ENCODE results near the gene WIPF3. TPM values are rescaled to one million over a fixed set of nuclear protein-coding genes. Genes with fewer than 3 reads are reported as not detected.

The WIPF3 gene
- total and polyA plus RNA-seq, 4 donors, result 0.20 to 2.8 (median 0.29) TPM

DNA sequence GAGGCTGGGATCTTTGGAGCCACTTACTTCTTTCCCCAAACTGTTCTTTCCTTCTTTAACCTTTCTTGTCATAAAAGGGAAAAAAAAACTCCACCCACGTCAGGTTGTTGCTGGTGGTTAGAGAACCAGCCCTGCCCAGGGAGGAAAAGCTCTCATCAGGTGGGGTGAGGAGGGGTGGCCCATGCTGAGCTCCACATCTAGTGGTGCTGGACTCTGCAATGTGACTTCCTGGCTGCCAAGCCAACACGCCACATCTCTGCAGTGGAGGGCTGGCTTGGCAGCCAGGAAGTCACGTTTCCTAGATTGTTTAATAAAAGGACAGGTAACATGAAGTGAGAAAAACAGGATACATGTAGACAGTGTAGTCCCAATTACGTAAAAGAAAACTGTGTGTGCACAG lies 37.4 kb downstream of the WIPF3 start:
- ATAC-seq (ENCODE audit: insufficient read depth, low FRiP score) (no peak), DNase-seq (no peak)
- Histone ChIP-seq H3K9ac (ENCODE audit: insufficient read depth in 1 of 2, low read length in 2 of 2) (no peak overlapping the region), H3K27me3 (ENCODE audit: control insufficient read depth in 3 of 3, insufficient read depth in 3 of 3, low read length in 2 of 3) (peaks cover 0 to 24% (median 7%) of the 10 kb centered on the region in 3 donors), H3K4me3 (no peak overlapping the region), H3K9me3 (ENCODE audit: control insufficient read depth in 4 of 4, insufficient read depth in 3 of 4, low read length in 3 of 4) (no peaks in the 10 kb centered on the region), H3K4me1 (ENCODE audit: control insufficient read depth in 5 of 5, insufficient read depth in 5 of 5, low read length in 5 of 5) (peaks cover 0 to 4% (median 0%) of the 10 kb centered on the region in 5 donors), H3K27ac (ENCODE audit: low read depth in 1 of 2, low read length in 1 of 2) (no peak overlapping the region), H3K36me3 (ENCODE audit: control insufficient read depth in 4 of 4, insufficient read depth in 4 of 4, low read length in 4 of 4) (no peaks in the 10 kb centered on the region)
- 32 to 35% methylated on average over 4 of the region's 4 CpGs for WGBS, 2 donors
- TF ChIP-seq, protein P1, sequence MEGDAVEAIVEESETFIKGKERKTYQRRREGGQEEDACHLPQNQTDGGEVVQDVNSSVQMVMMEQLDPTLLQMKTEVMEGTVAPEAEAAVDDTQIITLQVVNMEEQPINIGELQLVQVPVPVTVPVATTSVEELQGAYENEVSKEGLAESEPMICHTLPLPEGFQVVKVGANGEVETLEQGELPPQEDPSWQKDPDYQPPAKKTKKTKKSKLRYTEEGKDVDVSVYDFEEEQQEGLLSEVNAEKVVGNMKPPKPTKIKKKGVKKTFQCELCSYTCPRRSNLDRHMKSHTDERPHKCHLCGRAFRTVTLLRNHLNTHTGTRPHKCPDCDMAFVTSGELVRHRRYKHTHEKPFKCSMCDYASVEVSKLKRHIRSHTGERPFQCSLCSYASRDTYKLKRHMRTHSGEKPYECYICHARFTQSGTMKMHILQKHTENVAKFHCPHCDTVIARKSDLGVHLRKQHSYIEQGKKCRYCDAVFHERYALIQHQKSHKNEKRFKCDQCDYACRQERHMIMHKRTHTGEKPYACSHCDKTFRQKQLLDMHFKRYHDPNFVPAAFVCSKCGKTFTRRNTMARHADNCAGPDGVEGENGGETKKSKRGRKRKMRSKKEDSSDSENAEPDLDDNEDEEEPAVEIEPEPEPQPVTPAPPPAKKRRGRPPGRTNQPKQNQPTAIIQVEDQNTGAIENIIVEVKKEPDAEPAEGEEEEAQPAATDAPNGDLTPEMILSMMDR (IDR thresholded peaks at IDR 0.05; ENCODE audit: control extremely low read depth, extremely low read depth), result no peak

DNA sequence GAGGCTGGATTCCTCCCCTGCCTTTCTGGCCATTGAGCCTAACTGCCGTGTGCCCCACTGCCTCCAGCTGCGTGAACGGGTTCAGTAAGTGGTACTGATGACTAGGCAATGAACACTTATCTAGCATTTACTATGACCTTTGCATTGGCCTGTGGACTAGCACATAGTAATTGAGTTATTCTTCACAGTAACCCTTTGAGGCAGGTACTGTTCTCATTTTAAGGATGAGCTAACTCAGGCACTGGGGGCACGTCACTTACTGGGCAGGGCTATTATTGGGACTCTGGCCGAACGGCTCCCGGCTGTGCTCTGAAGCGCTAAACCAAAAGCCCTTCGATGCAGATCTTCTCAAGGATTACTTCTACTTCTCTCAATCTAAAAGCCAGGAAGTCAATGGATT lies 38.3 kb downstream of the WIPF3 start:
- H3K9me3 ChIP-seq (ENCODE audit: control insufficient read depth in 4 of 4, insufficient read depth in 3 of 4, low read length in 3 of 4), result no peaks in the 10 kb centered on the region
- no peaks in the 10 kb centered on the region for H3K36me3 ChIP-seq (ENCODE audit: control insufficient read depth in 4 of 4, insufficient read depth in 4 of 4, low read length in 4 of 4)
- H3K9ac ChIP-seq (ENCODE audit: insufficient read depth in 1 of 2, low read length in 2 of 2), result no peak overlapping the region
- DNase-seq (no peak), ATAC-seq (ENCODE audit: insufficient read depth, low FRiP score) (no peak)
- H3K27me3 ChIP-seq (ENCODE audit: control insufficient read depth in 3 of 3, insufficient read depth in 3 of 3, low read length in 2 of 3), result peaks cover 0 to 24% (median 7%) of the 10 kb centered on the region in 3 donors
- TF ChIP-seq, protein P1 (IDR thresholded peaks at IDR 0.05; ENCODE audit: control extremely low read depth, extremely low read depth), result no peak
- H3K4me3 ChIP-seq, result no peak overlapping the region
- 91 to 92% methylated on average over 9 of the region's 9 CpGs for WGBS, 2 donors
- peaks cover 0 to 4% (median 0%) of the 10 kb centered on the region in 5 donors for H3K4me1 ChIP-seq (ENCODE audit: control insufficient read depth in 5 of 5, insufficient read depth in 5 of 5, low read length in 5 of 5)
- H3K27ac ChIP-seq (ENCODE audit: low read depth in 1 of 2, low read length in 1 of 2), result no peak overlapping the region

DNA sequence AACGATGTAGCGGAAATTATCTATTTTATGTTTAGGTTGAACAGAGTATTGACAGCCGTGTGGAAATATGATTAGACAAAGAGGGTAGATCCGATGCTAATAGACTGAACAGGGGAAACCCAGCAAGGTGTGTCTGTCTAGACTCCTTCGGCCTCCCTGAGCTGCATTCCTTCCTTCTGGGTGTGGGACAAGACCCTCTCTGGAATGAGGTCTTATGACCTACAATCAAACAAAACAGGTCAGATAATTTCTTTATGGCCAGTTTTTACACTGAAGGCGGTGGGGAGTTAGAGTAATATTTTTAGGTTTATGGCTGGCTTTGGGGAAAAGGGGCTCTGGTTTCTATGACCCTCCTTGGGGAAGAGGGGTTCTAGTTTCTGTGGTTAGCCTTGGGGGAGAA lies 41.2 kb downstream of the WIPF3 start:
- TF ChIP-seq, protein P1 (IDR thresholded peaks at IDR 0.05; ENCODE audit: control extremely low read depth, extremely low read depth), result no peak
- ATAC-seq (ENCODE audit: insufficient read depth, low FRiP score) (no peak), DNase-seq (no peak)
- H3K27me3 ChIP-seq (ENCODE audit: control insufficient read depth in 3 of 3, insufficient read depth in 3 of 3, low read length in 2 of 3), result peaks cover 0 to 22% (median 7%) of the 10 kb centered on the region in 3 donors
- H3K4me3 ChIP-seq, result no peak overlapping the region
- WGBS, 2 donors, result 88 to 92% methylated on average over 6 of the region's 6 CpGs
- H3K27ac ChIP-seq (ENCODE audit: low read depth in 1 of 2, low read length in 1 of 2), result no peak overlapping the region
- peaks cover 0 to 2% (median 0%) of the 10 kb centered on the region in 4 donors for H3K9me3 ChIP-seq (ENCODE audit: control insufficient read depth in 4 of 4, insufficient read depth in 3 of 4, low read length in 3 of 4)
- H3K4me1 ChIP-seq (ENCODE audit: control insufficient read depth in 5 of 5, insufficient read depth in 5 of 5, low read length in 5 of 5), result peaks cover 0 to 4% (median 0%) of the 10 kb centered on the region in 5 donors
- H3K36me3 ChIP-seq (ENCODE audit: control insufficient read depth in 4 of 4, insufficient read depth in 4 of 4, low read length in 4 of 4), result no peaks in the 10 kb centered on the region
- no peak overlapping the region for H3K9ac ChIP-seq (ENCODE audit: insufficient read depth in 1 of 2, low read length in 2 of 2)

DNA sequence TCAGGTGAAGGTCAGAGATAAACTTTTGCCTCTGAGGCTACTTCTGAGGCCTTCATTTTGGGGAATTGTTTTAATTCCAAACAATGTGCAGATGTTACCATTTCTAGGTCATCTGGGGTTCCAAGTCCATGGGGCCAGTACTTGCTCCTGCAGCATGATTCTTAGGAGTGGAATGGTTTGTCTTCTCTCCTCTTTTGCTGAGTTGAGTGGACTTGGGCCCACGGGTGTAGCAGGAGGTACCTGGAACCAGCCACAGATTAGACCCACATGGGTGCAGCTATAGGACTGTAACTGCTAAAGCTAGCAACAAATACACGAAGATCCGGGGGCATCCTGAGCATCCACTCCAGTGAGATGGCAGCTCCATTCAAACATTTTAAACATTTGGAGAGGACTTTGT lies 41.6 kb downstream of the WIPF3 start:
- H3K9ac ChIP-seq (ENCODE audit: insufficient read depth in 1 of 2, low read length in 2 of 2), result no peak overlapping the region
- no peaks in the 10 kb centered on the region for H3K36me3 ChIP-seq (ENCODE audit: control insufficient read depth in 4 of 4, insufficient read depth in 4 of 4, low read length in 4 of 4)
- no peak for DNase-seq
- no peak for ATAC-seq (ENCODE audit: insufficient read depth, low FRiP score)
- TF ChIP-seq, protein P1 (IDR thresholded peaks at IDR 0.05; ENCODE audit: control extremely low read depth, extremely low read depth), result no peak
- peaks cover 0 to 22% (median 7%) of the 10 kb centered on the region in 3 donors for H3K27me3 ChIP-seq (ENCODE audit: control insufficient read depth in 3 of 3, insufficient read depth in 3 of 3, low read length in 2 of 3)
- H3K4me3 ChIP-seq, result no peak overlapping the region
- H3K27ac ChIP-seq (ENCODE audit: low read depth in 1 of 2, low read length in 1 of 2), result no peak overlapping the region
- H3K4me1 ChIP-seq (ENCODE audit: control insufficient read depth in 5 of 5, insufficient read depth in 5 of 5, low read length in 5 of 5), result peaks cover 0 to under 1% (median 0%) of the 10 kb centered on the region in 5 donors
- H3K9me3 ChIP-seq (ENCODE audit: control insufficient read depth in 4 of 4, insufficient read depth in 3 of 4, low read length in 3 of 4), result peaks cover 0 to 2% (median 0%) of the 10 kb centered on the region in 4 donors
- 83 to 91% methylated on average over 3 of the region's 3 CpGs for WGBS, 2 donors
